Measurements from ENCODE around the gene C1QB.

DNA sequence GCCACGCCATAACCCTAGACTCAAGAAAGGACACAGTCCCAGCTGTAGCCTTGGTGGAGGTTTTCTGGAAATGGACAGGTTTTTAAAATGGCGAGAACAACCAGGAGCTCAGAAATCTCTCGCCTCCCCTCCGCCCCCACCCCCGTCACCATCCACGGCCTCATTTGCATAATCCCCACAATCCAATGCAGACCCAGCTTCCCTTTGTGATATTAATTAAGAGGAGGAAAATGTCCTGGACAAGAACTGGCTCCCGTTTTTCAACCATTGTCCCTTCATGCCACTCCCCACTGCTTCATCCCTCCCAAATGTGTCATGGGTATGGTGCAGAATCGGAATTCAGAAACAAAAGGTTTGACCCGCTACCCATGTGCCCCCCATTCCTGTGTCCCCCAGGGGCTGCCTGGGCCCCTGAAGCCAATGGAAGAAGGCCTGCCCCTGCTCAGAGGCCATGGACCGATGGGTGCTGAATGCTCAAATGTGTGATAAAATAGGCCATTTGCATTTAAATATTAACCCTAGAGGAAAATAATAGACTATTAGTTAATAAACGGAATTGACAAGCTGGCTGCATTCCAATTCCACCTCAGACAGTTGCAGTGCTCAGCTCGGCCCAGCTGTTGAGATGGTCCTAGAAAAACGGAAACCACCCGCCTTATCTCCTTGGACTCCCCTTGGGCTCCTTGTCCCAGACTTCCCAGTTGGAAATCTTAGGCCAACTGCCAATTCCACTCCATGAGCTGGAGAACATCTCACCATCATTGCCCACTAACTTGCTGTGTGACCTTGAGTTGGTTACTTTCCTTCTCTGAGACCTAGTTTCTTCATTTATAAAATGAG, 46.9 kb downstream of the C1QB start:
- TF ChIP-seq, protein P1, sequence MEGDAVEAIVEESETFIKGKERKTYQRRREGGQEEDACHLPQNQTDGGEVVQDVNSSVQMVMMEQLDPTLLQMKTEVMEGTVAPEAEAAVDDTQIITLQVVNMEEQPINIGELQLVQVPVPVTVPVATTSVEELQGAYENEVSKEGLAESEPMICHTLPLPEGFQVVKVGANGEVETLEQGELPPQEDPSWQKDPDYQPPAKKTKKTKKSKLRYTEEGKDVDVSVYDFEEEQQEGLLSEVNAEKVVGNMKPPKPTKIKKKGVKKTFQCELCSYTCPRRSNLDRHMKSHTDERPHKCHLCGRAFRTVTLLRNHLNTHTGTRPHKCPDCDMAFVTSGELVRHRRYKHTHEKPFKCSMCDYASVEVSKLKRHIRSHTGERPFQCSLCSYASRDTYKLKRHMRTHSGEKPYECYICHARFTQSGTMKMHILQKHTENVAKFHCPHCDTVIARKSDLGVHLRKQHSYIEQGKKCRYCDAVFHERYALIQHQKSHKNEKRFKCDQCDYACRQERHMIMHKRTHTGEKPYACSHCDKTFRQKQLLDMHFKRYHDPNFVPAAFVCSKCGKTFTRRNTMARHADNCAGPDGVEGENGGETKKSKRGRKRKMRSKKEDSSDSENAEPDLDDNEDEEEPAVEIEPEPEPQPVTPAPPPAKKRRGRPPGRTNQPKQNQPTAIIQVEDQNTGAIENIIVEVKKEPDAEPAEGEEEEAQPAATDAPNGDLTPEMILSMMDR (IDR thresholded peaks at IDR 0.05), result no peak
- no peak for TF ChIP-seq POLR2A (IDR thresholded peaks at IDR 0.05)

Data from body of pancreas (tissue), 4 donors.